ENCODE data around the gene GNAI2.

GRCh38 chr3:50278880-50279224 lies 42.8 kb downstream of the GNAI2 start, which contains the start of gene LSMEM2:
- TF ChIP-seq TSHZ2 (CRISPR knock-in tag; IDR thresholded peaks at IDR 0.05), result no peak
- TF ChIP-seq, protein P1, sequence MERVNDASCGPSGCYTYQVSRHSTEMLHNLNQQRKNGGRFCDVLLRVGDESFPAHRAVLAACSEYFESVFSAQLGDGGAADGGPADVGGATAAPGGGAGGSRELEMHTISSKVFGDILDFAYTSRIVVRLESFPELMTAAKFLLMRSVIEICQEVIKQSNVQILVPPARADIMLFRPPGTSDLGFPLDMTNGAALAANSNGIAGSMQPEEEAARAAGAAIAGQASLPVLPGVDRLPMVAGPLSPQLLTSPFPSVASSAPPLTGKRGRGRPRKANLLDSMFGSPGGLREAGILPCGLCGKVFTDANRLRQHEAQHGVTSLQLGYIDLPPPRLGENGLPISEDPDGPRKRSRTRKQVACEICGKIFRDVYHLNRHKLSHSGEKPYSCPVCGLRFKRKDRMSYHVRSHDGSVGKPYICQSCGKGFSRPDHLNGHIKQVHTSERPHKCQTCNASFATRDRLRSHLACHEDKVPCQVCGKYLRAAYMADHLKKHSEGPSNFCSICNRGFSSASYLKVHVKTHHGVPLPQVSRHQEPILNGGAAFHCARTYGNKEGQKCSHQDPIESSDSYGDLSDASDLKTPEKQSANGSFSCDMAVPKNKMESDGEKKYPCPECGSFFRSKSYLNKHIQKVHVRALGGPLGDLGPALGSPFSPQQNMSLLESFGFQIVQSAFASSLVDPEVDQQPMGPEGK (CRISPR knock-in tag; IDR thresholded peaks at IDR 0.05; ENCODE audit: borderline replicate concordance), result no peak
- no peak for TF ChIP-seq PPARA (CRISPR knock-in tag; IDR thresholded peaks at IDR 0.05; ENCODE audit: borderline replicate concordance)
- no peak for TF ChIP-seq ZC3H10 (CRISPR knock-in tag; IDR thresholded peaks at IDR 0.05)
- TF ChIP-seq BACH2 (CRISPR knock-in tag; IDR thresholded peaks at IDR 0.05; ENCODE audit: borderline replicate concordance), result no peak
- TF ChIP-seq RARB (CRISPR knock-in tag; IDR thresholded peaks at IDR 0.05), result no peak
- no peak for TF ChIP-seq ZFP3 (CRISPR knock-in tag; IDR thresholded peaks at IDR 0.05)

All from SK-N-SH treated with all-trans-retinoic acid at 6 μM for 48 hours (cell line).